NCI-H82 (cell line): Measurements from ENCODE around the gene AP2M1.

Source experiments
- DNase-seq: peaks from one replicate; lab custom pipeline; 2025; lab: John Stamatoyannopoulos, UW

Gene AP2M1

DNA sequence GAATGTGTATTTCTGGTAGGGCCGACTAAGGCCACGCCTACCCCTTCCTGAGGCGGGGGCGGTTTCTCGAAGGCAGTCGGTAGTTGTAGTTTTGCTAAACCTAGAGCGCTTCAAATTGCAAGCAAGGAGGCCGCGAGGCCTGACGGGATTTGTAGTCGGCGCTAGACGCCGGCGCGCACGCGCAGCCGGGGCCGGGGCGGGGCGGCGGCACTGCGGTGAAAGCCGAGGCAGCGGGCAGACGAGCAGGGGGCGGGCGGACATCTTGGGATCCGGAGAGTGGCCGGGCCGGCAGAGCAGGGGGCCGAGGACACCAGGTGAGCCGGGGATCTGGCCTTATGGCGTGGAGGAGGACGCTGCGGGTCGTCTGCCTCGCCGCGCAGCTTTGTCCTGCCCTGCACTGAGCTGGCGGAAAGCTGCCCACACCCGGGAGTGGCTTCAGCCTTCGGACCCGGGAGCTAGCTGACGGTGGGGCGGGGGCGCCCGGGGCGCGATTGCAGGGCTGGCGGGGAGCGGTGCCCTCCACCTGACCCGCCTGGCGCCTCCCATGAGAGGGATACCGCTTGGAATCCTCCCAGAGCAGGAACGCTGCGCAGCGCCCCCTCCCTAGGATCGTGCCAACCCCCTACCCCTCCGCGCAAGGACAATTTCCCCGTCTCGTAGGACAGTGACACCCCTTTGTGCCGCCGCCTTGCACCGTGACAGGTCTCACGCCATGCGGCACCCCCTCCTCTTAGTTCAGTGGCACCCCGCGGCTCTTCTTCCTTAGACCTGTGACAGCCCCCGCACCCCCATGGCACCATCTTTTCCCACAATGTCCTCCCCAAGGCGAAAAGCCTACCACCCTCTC lies at the start of gene AP2M1:
TSS of gene AP2M1 (plus strand) at position 210 of the 847 bp plus-strand sequence. CDS start 2,139 bp downstream, outside the sequence.
- DNase-seq, result peak; percentile 100

- no peak for DNase-seq
Observed at GRCh38 chr3:184126006-184126405, 48.6 kb upstream of the AP2M1 start.

DNA sequence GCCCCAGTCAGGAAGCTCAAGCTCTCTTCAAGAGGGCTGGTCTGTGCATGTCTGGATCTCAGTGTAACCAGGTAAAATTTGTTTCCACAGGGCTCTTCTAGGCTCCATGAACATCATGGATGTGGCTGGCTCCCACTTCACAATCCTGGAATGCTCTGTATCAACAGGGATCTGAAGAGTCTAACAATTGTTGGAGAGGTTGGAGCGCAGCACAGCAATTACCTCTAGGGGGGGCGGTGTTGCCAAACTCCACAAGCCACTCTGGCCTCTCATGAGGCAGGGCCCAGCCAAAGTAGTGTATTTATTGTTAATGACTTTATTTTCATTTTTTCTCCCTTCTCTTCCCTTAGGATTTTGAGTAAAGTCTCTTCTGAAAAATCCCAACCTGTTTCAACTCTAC lies 45.6 kb upstream of the AP2M1 start:
- peak; percentile 77 for DNase-seq

GRCh38 chr3:184132945-184133344 lies 41.7 kb upstream of the AP2M1 start:
- no peak for DNase-seq

- DNase-seq, result peak; percentile 98
Observed at GRCh38 chr3:184133840-184134745, 40.6 kb upstream of the AP2M1 start.

GRCh38 chr3:184134746-184135148 lies 39.9 kb upstream of the AP2M1 start:
- DNase-seq, result no peak

DNA sequence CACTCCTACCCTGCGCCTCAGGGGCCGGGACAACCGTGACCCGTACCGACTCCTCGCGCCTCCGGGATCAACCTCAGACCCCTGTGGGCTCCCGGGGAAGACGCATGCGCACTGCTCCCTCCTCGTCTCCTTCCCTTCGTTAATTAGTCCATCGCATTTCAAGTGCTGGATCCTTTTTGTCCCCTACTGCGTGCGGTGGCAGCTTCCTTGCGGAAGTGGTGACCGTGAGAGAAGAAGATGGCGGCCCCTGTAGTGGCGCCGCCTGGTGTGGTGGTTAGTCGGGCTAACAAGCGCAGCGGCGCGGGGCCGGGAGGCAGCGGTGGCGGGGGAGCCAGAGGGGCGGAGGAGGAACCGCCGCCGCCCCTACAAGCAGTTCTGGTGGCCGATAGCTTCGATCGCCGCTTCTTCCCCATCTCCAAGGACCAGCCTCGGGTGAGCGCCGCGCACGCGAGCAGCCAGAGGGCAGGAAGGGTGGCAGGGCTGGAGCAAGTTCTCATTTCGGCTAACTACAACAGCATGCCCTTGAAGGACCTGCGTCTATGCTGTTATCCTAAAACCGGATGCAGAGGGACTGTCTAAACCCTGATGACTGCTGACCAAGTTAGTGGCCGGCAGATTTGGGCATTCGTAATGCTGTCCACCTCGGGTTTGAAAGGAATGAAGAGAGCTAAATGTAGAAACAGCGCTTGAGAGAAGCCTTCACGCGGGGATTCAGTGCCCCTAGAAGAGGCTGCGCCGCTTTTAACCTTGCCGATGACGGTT lies 39.3 kb upstream of the AP2M1 start, which contains the start of gene EIF2B5:
TSS of gene EIF2B5 (plus strand) at position 210 of the 762 bp plus-strand sequence. CDS start at position 238, 28 bp downstream.
- peak; percentile 99 for DNase-seq

GRCh38 chr3:184135911-184136260 lies 38.8 kb upstream of the AP2M1 start:
- peak; percentile 47 for DNase-seq

DNA sequence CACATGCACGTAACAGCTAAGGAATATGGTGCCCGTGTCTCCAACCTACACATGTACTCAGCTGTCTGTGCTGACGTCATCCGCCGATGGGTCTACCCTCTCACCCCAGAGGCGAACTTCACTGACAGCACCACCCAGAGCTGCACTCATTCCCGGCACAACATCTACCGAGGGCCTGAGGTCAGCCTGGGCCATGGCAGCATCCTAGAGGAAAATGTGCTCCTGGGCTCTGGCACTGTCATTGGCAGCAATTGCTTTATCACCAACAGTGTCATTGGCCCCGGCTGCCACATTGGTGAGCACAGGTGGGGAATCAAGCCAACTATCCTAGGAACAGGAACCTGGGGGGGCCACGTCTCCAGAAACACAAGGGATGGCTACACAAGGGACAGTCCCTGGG lies 34.2 kb upstream of the AP2M1 start:
- no peak for DNase-seq

DNA sequence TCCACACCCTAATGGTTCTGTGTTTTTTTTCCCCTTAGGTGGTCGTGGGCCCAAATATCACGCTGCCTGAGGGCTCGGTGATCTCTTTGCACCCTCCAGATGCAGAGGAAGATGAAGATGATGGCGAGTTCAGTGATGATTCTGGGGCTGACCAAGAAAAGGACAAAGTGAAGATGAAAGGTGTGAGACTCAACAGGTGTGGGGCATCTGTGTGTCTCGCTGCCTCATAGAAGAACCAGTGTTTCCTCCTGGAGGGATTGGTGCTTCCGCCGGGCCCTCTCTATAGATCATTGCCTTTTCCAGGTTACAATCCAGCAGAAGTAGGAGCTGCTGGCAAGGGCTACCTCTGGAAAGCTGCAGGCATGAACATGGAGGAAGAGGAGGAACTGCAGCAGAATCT lies 32.5 kb upstream of the AP2M1 start:
- DNase-seq, result no peak

DNA sequence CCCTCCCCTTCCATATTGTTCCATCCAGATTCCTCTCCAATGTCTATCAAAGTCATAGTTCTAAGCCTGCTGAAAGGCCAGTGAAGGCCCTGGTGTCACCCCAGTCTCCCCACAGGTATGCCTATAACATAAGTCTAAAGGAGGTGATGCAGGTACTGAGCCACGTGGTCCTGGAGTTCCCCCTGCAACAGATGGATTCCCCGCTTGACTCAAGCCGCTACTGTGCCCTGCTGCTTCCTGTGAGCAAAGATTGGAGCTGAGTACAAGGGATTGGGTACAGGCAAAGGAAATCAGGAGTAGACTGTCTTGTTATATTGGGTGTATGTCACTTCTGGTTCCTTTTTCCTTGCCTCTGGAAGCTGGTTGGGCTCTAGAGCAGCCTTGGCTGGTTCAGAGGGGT lies 31.3 kb upstream of the AP2M1 start:
- DNase-seq, result no peak

- DNase-seq, result no peak
Observed at GRCh38 chr3:184144505-184144904, 30.1 kb upstream of the AP2M1 start.

DNA sequence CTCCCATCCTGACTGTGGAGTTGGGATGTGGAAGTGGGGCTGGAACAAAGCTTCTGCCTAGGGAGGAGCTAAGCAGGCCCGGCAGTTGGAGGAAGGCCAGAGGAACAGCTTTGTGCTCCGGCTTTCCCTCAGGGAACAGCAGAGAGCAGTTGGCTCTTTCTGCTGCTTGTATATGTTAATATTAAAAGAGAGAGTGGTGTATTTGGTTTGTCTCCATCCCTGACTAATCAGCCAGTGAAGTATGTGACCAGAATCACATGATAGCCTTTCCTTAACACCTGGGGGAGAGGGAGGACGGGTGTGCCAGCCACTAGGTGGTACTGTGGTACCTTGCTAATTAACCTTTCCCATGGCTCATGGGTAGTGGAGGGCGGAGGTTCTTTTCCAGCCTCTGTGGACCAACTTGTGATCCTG lies 29.5 kb upstream of the AP2M1 start:
- peak; percentile 77 for DNase-seq

DNA sequence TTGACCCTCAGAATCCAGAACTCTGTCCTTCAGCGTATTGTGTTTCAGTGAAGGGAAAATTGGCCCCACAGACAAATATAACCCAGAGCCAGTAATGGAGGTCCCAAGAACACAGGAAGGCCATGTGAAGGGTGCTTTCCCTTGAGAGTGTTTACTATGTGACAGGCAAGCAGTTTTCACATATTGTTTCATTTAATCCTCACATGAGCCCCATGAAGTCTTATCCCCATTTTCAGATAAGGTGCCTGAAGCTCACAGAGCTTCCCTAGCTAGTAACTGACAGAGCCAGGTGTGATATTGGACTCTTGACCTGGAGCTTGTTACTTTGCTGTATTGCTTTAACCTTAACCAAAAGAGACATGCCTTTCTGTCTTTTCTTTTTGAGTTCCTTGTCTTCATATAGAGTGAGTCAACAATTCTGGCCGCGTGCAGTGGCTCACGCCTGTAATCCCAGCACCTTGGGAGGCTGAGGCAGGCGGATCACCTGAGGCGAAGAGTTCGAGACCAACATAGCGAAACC lies 28.8 kb upstream of the AP2M1 start:
- DNase-seq, result no peak

DNA sequence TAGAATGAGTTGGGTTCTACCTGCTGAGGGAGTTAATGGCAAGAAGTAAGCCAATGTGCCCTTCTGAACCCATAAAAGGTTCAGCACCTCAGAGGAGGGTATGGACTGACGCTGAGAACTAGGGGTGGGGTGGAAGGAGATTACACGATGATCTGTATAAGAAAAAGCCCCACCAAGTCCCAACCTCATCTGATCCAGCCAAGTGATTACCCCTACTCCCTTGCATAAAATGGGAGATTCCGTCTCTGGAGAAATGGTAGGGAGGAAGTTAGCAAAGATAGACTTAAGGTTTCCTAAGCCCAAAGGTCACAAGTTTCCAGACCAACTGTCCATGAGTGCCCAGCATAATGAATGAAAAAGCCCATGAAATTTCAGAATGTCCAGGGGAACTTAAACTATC lies 26.6 kb upstream of the AP2M1 start:
- DNase-seq, result no peak

GRCh38 chr3:184149123-184149522 lies 25.5 kb upstream of the AP2M1 start:
- DNase-seq, result no peak

GRCh38 chr3:184149770-184150169 lies 24.9 kb upstream of the AP2M1 start:
- peak; percentile 50 for DNase-seq

- DNase-seq, result peak; percentile 87
Observed at GRCh38 chr3:184154885-184155643, 19.6 kb upstream of the AP2M1 start, which contains the start of gene DVL3. Gene DVL3, plus strand, starts transcription at chr3:184155377. Its CDS starts 259 bp downstream, at chr3:184155636.

- peak; percentile 74 for DNase-seq
Observed at GRCh38 chr3:184155644-184156521, 18.8 kb upstream of the AP2M1 start.

- peak; percentile 89 for DNase-seq
Observed at GRCh38 chr3:184156522-184156955, 18.1 kb upstream of the AP2M1 start.
